SK-N-SH (cell line): ENCODE results near the gene COL4A2. TPM values are rescaled to one million over a fixed set of nuclear protein-coding genes. Genes with fewer than 3 reads are reported as not detected.

ENCODE experiments used
- CTCF ChIA-PET: fragments of 300-600, 350-600 bp; formaldehyde crosslinking; extraction: SDS; loops from one replicate; lab custom pipeline; 2021; lab: Yijun Ruan, JAX
- POLR2A ChIA-PET: fragments of 350-600 bp; sonication (Branson Sonifier 250); formaldehyde crosslinking; extraction: SDS; loops from one replicate; lab custom pipeline; 2020; ENCODE audit warnings: antibody characterized with exemption, inconsistent platforms; lab: Yijun Ruan, JAX
- DNase-seq: peaks from one replicate; pipeline ENCODE4 v3.0.0; 2012
- H2AFZ ChIP-seq: fragments of 200-600 bp; sonication (generic); 2 replicates; pipeline ENCODE4 v1.8.1; 2016; ENCODE audit warnings: antibody characterized with exemption, mild to moderate bottlenecking, low read depth
- H3F3A ChIP-seq: fragments of 200-600 bp; sonication (generic); replicated peaks from 2 replicates; pipeline ENCODE3; 2016; ENCODE audit warnings: antibody characterized with exemption, mild to moderate bottlenecking; ENCODE audit not compliant: insufficient read depth
- H3K27ac ChIP-seq, 2 experiments: fragments of 200-500 bp in 1 of 2; fragments of 200-600 bp in 1 of 2; sonication (Bioruptor generic) in 1 of 2; sonication (generic), shearing (Covaris generic) in 1 of 2; 2 replicates each; pipeline versions ENCODE4 v1.5.1 to v1.6.1; 2014 to 2016; ENCODE audit warnings: low read depth in 2 of 2, inconsistent platforms in 1 of 2, low read length in 1 of 2, mild to moderate bottlenecking in 1 of 2, mixed read lengths in 1 of 2
- H3K27me3 ChIP-seq: fragments of 200-600 bp; sonication (generic), shearing (Covaris generic); 2 replicates; pipeline ENCODE4 v1.6.1; 2016; ENCODE audit warnings: mixed run types; ENCODE audit not compliant: insufficient read depth
- H3K36me3 ChIP-seq, 2 experiments: fragments of 200-500 bp in 1 of 2; fragments of 200-600 bp in 1 of 2; sonication (Bioruptor generic) in 1 of 2; sonication (generic) in 1 of 2; replicated peaks in 1 of 2; 2 replicates each; pipeline versions ENCODE3 to v1.5.1; 2014 to 2016; ENCODE audit warnings: low read length in 1 of 2, mild to moderate bottlenecking in 1 of 2; ENCODE audit not compliant: insufficient read depth in 2 of 2, control insufficient read depth in 1 of 2
- H3K4me1 ChIP-seq, 2 experiments: fragments of 200-500 bp in 1 of 2; fragments of 200-600 bp in 1 of 2; sonication (Bioruptor generic) in 1 of 2; sonication (generic), shearing (Covaris generic) in 1 of 2; 2 replicates each; pipeline versions ENCODE4 v1.5.1 to v1.6.1; 2014 to 2016; ENCODE audit warnings: low read depth in 1 of 2, low read length in 1 of 2, mixed run types in 1 of 2; ENCODE audit not compliant: insufficient read depth in 2 of 2, control insufficient read depth in 1 of 2
- H3K4me2 ChIP-seq: fragments of 200-600 bp; sonication (generic), shearing (Covaris generic); 2 replicates; pipeline ENCODE4 v1.6.1; 2017; ENCODE audit warnings: mixed run types
- H3K4me3 ChIP-seq, 2 experiments: fragments of 200-500 bp in 1 of 2; fragments of 200-600 bp in 1 of 2; sonication (Bioruptor generic) in 1 of 2; sonication (generic), shearing (Covaris generic) in 1 of 2; 2 replicates each; pipeline versions ENCODE4 v1.5.1 to v1.8.1; 2014 to 2016; ENCODE audit warnings: low read depth in 2 of 2, inconsistent platforms in 1 of 2, low read length in 1 of 2, mild to moderate bottlenecking in 1 of 2, mixed read lengths in 1 of 2, moderate library complexity in 1 of 2
- H3K79me2 ChIP-seq: fragments of 200-600 bp; sonication (generic); 2 replicates; pipeline ENCODE4 v1.8.1; 2017; ENCODE audit warnings: mild to moderate bottlenecking; ENCODE audit not compliant: insufficient read depth
- H3K9ac ChIP-seq: fragments of 200-600 bp; sonication (generic); 2 replicates; pipeline ENCODE4 v1.6.1; 2017; ENCODE audit warnings: mixed run types
- H3K9me2 ChIP-seq: fragments of 200-600 bp; sonication (generic); 2 replicates; pipeline ENCODE4 v1.6.1; 2017; ENCODE audit warnings: mixed run types
- H3K9me3 ChIP-seq: fragments of 200-600 bp; sonication (generic); 2 replicates; pipeline ENCODE4 v1.6.1; 2017; ENCODE audit warnings: mixed run types, mild to moderate bottlenecking, moderate library complexity
- H4K20me1 ChIP-seq: fragments of 200-600 bp; sonication (generic); 2 replicates; pipeline ENCODE4 v1.6.1; 2017; ENCODE audit warnings: mild to moderate bottlenecking, mixed run types; ENCODE audit not compliant: insufficient read depth
- ELF1 ChIP-seq: IDR thresholded peaks from 2 replicates; pipeline ENCODE4 v1.4.0; 2012
- EP300 ChIP-seq, 2 experiments: IDR thresholded peaks; 2 replicates each; pipeline versions ENCODE4 v1.4.0 to v1.6.1; 2012; ENCODE audit warnings: borderline replicate concordance in 1 of 2, low read depth in 1 of 2, low read length in 1 of 2
- EZH2phosphoT487 ChIP-seq: fragments of 200-600 bp; sonication (generic); IDR thresholded peaks from 2 replicates; pipeline ENCODE4 v1.6.1; 2017; ENCODE audit warnings: low read depth, mixed run types, mild to moderate bottlenecking, antibody characterized with exemption, moderate library complexity, borderline replicate concordance
- FOSL2 ChIP-seq: IDR thresholded peaks from 2 replicates; pipeline ENCODE4 v1.4.0; 2012; ENCODE audit warnings: low read depth, mild to moderate bottlenecking, moderate library complexity, borderline replicate concordance
- FOXM1 ChIP-seq: IDR thresholded peaks from 2 replicates; pipeline ENCODE4 v1.4.0; 2012; ENCODE audit warnings: low read depth, mild to moderate bottlenecking
- GABPA ChIP-seq: IDR thresholded peaks from 2 replicates; pipeline ENCODE4 v1.4.0; 2012; ENCODE audit warnings: low read depth, mild to moderate bottlenecking
- GATA2 ChIP-seq: sonication (generic); formaldehyde crosslinking; IDR thresholded peaks from 2 replicates; pipeline ENCODE4 v1.5.0; 2020; ENCODE audit warnings: mild to moderate bottlenecking, missing genetic modification reagents
- IRF3 ChIP-seq: fragments of 150-350 bp; IDR thresholded peaks from 2 replicates; pipeline ENCODE4 v1.6.1; 2016; ENCODE audit warnings: mild to moderate bottlenecking, low read depth, low read length
- JUND ChIP-seq: IDR thresholded peaks from 2 replicates; pipeline ENCODE4 v1.4.0; 2012
- MAX ChIP-seq: IDR thresholded peaks from 2 replicates; pipeline ENCODE4 v1.4.0; 2012; ENCODE audit warnings: low read depth
- MEF2A ChIP-seq: IDR thresholded peaks from 2 replicates; pipeline ENCODE4 v1.4.0; 2012; ENCODE audit warnings: low read depth, borderline replicate concordance
- NFIC ChIP-seq: IDR thresholded peaks from 2 replicates; pipeline ENCODE4 v1.4.0; 2012; ENCODE audit warnings: borderline replicate concordance
- NRF1 ChIP-seq: IDR thresholded peaks from 2 replicates; pipeline ENCODE4 v1.6.1; 2012; ENCODE audit warnings: low read depth, mild to moderate bottlenecking, low read length
- POLR2AphosphoS5 ChIP-seq: IDR thresholded peaks from 2 replicates; pipeline ENCODE4 v1.6.1; 2012; ENCODE audit warnings: low read depth, low read length
- RAD21 ChIP-seq: IDR thresholded peaks from 2 replicates; pipeline ENCODE4 v1.6.1; 2012; ENCODE audit warnings: mild to moderate bottlenecking, low read length
- REST ChIP-seq: IDR thresholded peaks from 2 replicates; pipeline ENCODE4 v1.6.1; 2012; ENCODE audit warnings: mild to moderate bottlenecking, low read depth, low read length, moderate library complexity
- RXRA ChIP-seq: IDR thresholded peaks from 2 replicates; pipeline ENCODE4 v1.4.0; 2012; ENCODE audit warnings: low read depth, mild to moderate bottlenecking, borderline replicate concordance
- SIN3A ChIP-seq: IDR thresholded peaks from 2 replicates; pipeline ENCODE4 v1.6.1; 2012; ENCODE audit warnings: low read depth, mild to moderate bottlenecking, low read length, moderate library complexity, borderline replicate concordance
- TCF12 ChIP-seq: IDR thresholded peaks from 2 replicates; pipeline ENCODE4 v1.4.0; 2012
- TEAD4 ChIP-seq: IDR thresholded peaks from 2 replicates; pipeline ENCODE4 v1.4.0; 2012; ENCODE audit warnings: mild to moderate bottlenecking, borderline replicate concordance; ENCODE audit not compliant: insufficient read depth
- WGBS: methylation state at CpG from one replicate; pipeline ENCODE4 v1.1.6; 2017; ENCODE audit warnings: low lambda C conversion rate; 5-methylcytosine and 5-hydroxymethylcytosine counted together
- polyA plus RNA-seq, 3 experiments: library from polyadenylated mRNA; depleted of rRNA; stranded (reverse); fragments of >200 nt; gene quantifications; 2 replicates each; pipeline ENCODE4 v1.2.3, GENCODE V29; 2012
- TF ChIP-seq, protein P1 (sequence below): IDR thresholded peaks from 2 replicates; pipeline ENCODE4; 2012
- TF ChIP-seq, protein P2 (sequence below): fragments of 200-600 bp; sonication (generic); IDR thresholded peaks from 2 replicates; pipeline ENCODE4 v1.6.1; 2017; ENCODE audit warnings: antibody characterized with exemption, mild to moderate bottlenecking, moderate library complexity
- TF ChIP-seq, protein P3 (sequence below): IDR thresholded peaks from 2 replicates; pipeline ENCODE4 v1.4.0; 2012; ENCODE audit warnings: low read depth, borderline replicate concordance

Gene COL4A2
- polyA plus RNA-seq, 1 of the 3 experiments (the other 2 are of a cell fraction) = 137 TPM

GRCh38 chr13:110319774-110320509 is 12.9 kb downstream of the COL4A2 start:
- Histone ChIP-seq H3K27ac (peak overlapping the region; percentile 19 to 89; a peak in 3 of 4 replicates), H4K20me1 (no peaks in the 10 kb centered on the region), H3K9me3 (no peaks in the 10 kb centered on the region), H3K4me3 (no peak overlapping the region), H3K27me3 (no peaks in the 10 kb centered on the region), H3K9ac (peak overlapping the region; percentile 34; the same call in 1 of the 2 replicates), H3F3A (peaks cover 59% of the 10 kb centered on the region), H3K36me3 (peaks cover 0 to 9% of the 10 kb centered on the region in 2 experiments), H2AFZ (no peak overlapping the region), H3K9me2 (no peaks in the 10 kb centered on the region), H3K79me2 (peaks cover 90% of the 10 kb centered on the region), H3K4me1 (peaks cover 10 to 45% of the 10 kb centered on the region in 2 experiments; a peak in 3 of 4 replicates), H3K4me2 (peak overlapping the region; percentile 74)
- ChIA-PET CTCF (interaction anchor here (1.0 kb wide), 1 partner anchor 50 kb away, joined by 3 read pairs; no protein-coding TSS in a partner anchor), POLR2A (no interaction called here)
- DNase-seq = no peak
- WGBS = 45% methylated on average over 16 of the region's 19 CpGs
- 0 out of 2 replicates have a peak, but pooled peaks have one; percentile 29 for TF ChIP-seq TEAD4
- TF ChIP-seq SIN3A = peak; percentile 23; the same call in 1 of the 2 replicates
- TF ChIP-seq IRF3 = no peak
- TF ChIP-seq, protein P1, sequence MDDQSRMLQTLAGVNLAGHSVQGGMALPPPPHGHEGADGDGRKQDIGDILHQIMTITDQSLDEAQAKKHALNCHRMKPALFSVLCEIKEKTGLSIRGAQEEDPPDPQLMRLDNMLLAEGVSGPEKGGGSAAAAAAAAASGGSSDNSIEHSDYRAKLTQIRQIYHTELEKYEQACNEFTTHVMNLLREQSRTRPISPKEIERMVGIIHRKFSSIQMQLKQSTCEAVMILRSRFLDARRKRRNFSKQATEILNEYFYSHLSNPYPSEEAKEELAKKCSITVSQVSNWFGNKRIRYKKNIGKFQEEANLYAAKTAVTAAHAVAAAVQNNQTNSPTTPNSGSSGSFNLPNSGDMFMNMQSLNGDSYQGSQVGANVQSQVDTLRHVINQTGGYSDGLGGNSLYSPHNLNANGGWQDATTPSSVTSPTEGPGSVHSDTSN = peak; percentile 69
- TF ChIP-seq GABPA = peak; percentile 19; the same call in 1 of the 2 replicates
- peak in 1 of 2 experiments; percentile 15; a peak in 1 of 4 replicates for TF ChIP-seq EP300 (IDR thresholded peaks at IDR 0.05; ENCODE audit: borderline replicate concordance in 1 of 2, low read depth in 1 of 2, low read length in 1 of 2)
- no peak for TF ChIP-seq EZH2phosphoT487
- TF ChIP-seq GATA2 = no peak
- TF ChIP-seq, protein P2, sequence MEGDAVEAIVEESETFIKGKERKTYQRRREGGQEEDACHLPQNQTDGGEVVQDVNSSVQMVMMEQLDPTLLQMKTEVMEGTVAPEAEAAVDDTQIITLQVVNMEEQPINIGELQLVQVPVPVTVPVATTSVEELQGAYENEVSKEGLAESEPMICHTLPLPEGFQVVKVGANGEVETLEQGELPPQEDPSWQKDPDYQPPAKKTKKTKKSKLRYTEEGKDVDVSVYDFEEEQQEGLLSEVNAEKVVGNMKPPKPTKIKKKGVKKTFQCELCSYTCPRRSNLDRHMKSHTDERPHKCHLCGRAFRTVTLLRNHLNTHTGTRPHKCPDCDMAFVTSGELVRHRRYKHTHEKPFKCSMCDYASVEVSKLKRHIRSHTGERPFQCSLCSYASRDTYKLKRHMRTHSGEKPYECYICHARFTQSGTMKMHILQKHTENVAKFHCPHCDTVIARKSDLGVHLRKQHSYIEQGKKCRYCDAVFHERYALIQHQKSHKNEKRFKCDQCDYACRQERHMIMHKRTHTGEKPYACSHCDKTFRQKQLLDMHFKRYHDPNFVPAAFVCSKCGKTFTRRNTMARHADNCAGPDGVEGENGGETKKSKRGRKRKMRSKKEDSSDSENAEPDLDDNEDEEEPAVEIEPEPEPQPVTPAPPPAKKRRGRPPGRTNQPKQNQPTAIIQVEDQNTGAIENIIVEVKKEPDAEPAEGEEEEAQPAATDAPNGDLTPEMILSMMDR = no peak
- peak; percentile 27; the same call in 1 of the 2 replicates for TF ChIP-seq RXRA
- TF ChIP-seq MEF2A = no peak
- TF ChIP-seq TCF12 = peak; percentile 38; the same call in 1 of the 2 replicates
- TF ChIP-seq REST = peak; percentile 77; the same call in 1 of the 2 replicates
- peak; percentile 14; the same call in 1 of the 2 replicates for TF ChIP-seq POLR2AphosphoS5
- TF ChIP-seq NRF1 = no peak
- peak; percentile 37; the same call in 1 of the 2 replicates for TF ChIP-seq MAX
- no peak for TF ChIP-seq FOXM1
- TF ChIP-seq FOSL2 = peak; percentile 71
- TF ChIP-seq, protein P3, sequence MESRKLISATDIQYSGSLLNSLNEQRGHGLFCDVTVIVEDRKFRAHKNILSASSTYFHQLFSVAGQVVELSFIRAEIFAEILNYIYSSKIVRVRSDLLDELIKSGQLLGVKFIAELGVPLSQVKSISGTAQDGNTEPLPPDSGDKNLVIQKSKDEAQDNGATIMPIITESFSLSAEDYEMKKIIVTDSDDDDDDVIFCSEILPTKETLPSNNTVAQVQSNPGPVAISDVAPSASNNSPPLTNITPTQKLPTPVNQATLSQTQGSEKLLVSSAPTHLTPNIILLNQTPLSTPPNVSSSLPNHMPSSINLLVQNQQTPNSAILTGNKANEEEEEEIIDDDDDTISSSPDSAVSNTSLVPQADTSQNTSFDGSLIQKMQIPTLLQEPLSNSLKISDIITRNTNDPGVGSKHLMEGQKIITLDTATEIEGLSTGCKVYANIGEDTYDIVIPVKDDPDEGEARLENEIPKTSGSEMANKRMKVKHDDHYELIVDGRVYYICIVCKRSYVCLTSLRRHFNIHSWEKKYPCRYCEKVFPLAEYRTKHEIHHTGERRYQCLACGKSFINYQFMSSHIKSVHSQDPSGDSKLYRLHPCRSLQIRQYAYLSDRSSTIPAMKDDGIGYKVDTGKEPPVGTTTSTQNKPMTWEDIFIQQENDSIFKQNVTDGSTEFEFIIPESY = no peak
- no peak for TF ChIP-seq NFIC
- peak; percentile 64 for TF ChIP-seq JUND
- TF ChIP-seq RAD21 = no peak
- TF ChIP-seq ELF1 = no peak
